HTR-8/SVneo (cell line): ENCODE measurements around the gene QSOX1.

ENCODE experiments used
- DNase-seq: peaks from one replicate; pipeline ENCODE4 v3.0.0; 2011; ENCODE audit warnings: low spot score, mixed read lengths; ENCODE audit not compliant: insufficient read length
- FAIRE-seq: peaks from 2 replicates; lab custom pipeline; 2011; peaks lifted over from hg19 to GRCh38; lab: Jason Lieb, UNC

QSOX1 gene

GRCh38 chr1:180204231-180204630 lies 49.6 kb downstream of the QSOX1 start:
- DNase-seq (no peak), FAIRE-seq (no peak)

DNA sequence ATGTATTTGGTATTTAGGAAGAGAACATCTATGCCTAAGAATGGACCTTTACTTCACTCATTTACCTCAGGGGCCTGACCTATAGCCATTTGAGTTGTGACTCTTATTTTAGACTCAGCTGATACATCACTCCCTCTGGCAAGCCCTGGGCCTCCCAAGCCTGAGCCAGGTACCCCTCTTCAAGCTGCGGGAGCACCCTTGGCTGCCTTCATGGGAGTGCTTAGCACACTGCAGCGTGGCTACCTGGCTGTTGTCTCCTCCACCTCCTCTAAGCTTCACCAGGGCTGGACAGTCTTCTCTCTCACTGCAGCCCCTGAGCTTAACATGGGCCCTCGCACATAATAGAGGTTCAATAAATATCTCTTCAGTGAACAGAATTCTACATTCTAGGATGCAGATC lies 51.9 kb downstream of the QSOX1 start:
- FAIRE-seq (no peak), DNase-seq (no peak)

DNA sequence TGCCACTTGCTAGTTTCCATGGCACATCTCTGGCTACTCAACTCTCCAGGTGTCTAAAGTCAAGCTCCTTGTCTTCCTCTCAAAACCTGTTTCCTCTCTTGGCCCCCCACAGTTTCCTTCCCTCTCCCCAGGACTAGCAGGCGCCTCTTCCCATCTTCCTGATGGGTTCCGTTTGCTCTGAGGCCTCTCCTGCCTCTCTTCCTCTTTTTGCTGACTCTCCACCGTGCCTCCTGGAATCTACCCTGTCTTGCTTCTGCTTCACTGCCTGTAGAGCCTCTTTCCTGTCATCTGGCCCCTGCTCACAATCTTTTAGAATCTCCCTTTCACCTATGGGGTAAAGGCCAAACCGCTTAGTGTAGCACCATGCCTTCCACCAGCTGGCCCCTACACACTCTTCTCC lies 53.6 kb downstream of the QSOX1 start:
- no peak for FAIRE-seq
- no peak for DNase-seq

DNA sequence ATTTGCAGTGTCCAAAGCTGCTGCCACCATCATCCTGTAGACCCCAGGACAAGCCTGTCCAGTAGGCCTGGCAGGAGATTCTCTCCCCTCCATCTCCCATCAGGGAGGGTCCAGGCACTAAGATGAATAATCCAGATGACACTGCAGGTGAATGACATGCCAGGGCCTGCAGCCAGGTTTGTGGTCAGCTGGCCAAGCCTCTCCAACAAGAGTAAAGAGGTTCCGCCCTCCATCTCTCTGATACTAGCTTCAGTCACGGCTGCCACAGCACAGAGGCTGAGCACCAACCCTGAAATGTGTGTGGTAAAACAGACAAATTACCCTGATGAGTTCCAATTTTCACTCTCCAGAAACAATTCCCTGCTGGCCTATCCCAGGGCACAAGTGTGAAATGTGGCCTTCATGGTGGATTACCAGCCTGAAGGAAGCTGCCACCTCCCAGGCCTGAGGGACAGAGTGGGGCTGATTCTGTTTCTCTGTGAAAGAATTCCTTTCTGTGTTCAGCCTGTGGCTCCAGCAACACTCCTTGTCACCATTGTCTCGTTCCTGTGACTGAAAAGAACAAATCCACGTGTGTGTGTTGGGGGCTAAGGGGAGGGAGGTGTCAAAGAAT lies 55.4 kb downstream of the QSOX1 start:
- no peak for DNase-seq
- FAIRE-seq = peak; percentile 33

DNA sequence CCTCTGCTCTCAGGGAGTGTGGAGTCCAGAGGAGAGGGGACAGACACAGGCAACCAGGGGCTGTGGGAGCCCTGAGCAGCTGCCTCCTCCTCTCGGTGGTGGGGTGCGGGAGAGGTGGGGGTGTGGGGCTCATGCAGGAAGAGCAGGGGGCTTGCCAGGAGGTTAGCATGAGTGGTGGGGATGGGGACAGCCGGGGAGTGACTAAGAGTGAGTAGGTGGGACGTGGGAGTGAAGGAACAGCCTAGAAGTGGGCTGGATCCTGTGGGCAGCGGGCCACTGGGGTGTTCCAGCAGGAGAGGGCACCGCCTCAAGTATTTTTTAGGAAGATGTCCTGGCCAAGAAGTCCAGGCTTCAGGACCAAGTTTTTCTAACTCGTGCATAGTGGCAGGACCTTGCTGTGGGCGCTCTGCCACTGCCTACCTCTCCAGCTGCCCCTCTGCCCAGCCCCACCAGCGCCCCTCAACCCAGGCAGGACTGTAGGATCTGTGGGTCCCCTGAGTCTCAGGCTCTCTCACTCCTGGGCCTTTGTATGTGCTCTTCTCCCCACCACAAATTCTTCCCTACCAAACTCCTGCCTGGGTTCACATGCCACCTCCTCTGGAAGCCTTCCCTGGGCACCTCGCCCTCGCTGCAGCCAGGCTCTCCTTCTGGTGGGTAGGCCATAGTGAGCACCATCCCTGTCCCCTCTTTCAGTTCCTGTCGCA lies 56.6 kb downstream of the QSOX1 start:
- FAIRE-seq (no peak), DNase-seq (no peak)

- FAIRE-seq = no peak
- no peak for DNase-seq
These were observed 57.2 kb downstream of the QSOX1 start for GRCh38 chr1:180211860-180212229.

DNA sequence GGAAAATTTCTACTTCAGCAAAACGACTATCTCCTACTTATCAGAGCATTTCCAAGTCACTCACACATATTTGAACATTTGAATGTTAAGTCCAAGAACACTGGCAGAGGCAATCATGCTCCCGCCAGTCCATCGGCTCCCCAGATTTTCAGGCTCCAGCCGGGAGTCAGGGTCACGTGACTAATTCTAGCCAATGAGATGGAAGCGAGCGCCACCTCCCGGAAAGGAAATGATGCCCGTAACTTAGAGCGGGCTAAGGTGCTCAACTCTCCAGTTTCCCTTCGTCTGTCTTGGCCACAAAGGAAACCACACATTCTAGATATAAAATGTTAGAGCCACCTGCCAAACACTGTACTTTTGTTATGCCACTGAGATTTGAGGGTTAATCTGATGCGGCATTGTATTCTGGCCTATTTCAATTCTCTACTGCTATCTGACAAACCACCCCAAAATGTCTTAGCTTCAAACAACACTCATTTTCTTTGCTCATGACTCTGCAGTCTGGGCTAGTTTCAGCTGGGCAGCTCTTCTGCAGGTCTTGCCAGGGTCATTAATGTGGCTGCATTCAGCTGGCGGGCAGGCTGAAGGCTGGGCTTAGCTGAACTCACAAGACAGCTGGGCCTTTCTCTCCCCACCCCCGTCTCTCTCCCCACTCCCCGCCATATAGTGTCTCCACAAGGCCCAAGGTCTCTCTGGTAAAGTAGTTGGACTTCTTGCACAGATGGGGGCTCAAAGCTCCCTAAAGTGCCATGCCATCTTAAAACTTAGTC lies 58.9 kb downstream of the QSOX1 start:
- FAIRE-seq (no peak), DNase-seq (no peak)

DNA sequence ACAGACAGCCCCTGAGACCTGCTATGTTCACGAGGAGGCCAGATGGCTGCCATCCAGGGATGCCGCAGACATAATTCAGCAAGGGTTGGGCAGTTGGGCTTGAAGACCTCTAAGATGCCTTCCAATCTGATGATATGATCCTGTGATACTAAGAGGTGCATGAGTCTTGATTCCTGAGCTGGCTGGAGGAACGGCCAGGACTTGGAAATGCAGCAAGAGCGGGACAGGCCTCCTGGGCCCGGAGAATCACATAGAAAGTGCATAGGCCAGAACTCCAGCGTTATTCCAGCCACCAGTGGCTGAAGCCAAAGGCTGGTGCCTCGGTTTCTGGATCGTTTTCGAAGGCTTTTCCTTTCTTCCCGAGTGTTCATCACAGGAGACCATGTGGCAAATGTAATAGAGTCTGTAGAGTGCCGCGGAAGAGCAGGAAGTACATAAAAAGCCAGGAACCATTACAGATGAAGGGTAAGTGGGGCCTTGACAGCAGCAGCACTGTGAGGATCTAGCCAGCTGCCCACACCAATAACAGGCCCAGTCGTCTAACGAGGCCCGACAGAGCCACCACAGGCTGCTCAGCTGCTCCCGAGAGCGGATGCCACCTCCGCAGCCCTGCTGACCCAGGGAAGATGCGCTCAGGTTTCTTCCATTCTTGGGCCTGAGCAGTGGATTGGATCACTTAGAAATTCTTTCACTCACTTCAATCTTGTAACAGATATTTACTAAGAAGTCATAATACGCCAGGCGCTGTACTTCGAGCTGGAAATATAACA lies 61.4 kb downstream of the QSOX1 start:
- DNase-seq (no peak), FAIRE-seq (no peak)

DNA sequence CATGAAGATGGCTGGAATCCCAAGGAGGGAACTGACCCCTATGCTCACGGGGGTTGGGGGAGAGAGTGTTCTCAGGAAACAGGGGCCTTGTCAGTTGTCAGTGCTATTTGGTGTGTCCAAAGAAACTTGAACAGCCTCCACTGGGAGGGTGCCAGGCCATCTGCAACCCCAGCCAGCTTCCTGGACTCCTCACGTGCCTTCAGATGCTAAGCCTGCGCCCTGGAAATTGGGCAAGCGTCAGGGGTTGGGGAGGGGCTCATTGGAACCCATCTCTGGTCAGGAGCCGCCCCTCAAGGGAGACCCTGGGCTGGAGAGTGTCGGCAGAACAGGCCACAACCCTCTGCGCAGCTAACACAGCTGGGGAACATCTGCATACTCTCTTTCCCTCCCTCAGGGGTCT lies 62.3 kb downstream of the QSOX1 start:
- DNase-seq (no peak), FAIRE-seq (no peak)

DNA sequence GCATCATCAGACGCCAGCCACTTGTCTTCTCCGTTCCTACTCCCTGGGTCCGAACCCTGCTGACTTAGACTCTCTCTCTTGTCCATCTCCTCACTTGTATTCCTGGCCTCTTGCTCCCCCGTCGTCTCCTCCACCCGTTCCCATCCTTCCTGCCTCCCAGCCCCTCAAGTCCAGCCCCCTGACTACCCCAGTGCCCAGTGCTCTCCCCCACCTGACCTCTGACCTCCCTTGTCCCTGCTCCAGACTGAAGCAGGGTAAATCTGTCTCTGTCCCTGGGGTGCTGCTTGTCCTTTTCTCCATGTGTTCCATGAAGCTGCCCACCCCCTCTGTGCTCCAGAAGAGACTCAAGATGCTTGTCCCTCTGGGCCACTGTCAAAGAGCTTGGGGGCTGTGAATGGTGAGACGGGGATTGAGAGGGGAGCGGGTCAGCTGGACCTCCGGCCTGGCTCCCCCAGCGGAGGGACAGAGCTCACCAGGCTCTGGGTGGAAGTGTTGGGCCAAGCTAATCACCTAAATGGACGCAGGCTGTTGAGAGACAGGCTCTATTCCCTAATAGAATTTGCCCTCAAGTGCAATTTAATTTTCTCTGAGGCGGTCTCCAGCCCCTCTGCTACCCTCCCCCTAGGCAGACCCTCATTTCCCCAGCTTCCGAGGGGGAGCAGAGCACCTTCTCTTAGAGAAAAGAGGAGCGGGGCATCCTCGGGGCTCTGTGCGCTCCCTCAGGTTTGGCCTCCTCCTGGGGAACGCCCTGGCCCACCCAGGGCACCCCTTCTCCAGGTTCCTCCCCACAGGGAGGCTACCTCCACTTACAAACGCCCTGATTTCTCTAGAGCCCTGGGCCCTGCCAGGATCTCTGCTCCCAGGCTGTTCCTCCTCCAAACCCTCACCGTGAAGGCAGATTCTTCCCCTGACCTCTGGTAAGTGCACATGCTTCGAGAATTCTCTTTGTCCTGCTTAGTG lies 64.4 kb downstream of the QSOX1 start:
- DNase-seq (no peak), FAIRE-seq (no peak)

- FAIRE-seq = no peak
These were observed 65.1 kb downstream of the QSOX1 start for GRCh38 chr1:180219776-180220175.

DNA sequence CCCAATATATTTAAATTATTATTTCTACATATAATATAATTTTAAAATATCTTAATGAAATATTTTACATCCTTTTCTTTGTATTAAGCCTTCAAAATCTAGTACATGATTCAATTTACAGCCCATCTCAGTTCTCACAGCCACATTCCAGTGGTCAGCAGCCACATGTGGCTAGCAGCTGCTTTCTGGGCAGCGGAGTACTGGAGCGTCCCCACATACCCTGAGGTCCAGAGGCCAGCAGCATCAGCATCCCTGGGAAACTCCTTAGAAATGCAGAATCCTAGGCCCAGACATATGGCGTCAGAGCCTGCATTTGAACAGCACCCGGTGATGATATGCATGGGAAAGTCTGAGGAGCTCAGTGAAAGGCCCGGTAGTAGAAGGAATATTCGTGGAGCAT lies 66.8 kb downstream of the QSOX1 start:
- DNase-seq (no peak), FAIRE-seq (no peak)

More at GRCh38 chr1:180219776-180220175, 65.1 kb downstream of the QSOX1 start:
- no peak for DNase-seq

- no peak for FAIRE-seq
These were observed 70.2 kb downstream of the QSOX1 start for GRCh38 chr1:180224902-180225301.

DNA sequence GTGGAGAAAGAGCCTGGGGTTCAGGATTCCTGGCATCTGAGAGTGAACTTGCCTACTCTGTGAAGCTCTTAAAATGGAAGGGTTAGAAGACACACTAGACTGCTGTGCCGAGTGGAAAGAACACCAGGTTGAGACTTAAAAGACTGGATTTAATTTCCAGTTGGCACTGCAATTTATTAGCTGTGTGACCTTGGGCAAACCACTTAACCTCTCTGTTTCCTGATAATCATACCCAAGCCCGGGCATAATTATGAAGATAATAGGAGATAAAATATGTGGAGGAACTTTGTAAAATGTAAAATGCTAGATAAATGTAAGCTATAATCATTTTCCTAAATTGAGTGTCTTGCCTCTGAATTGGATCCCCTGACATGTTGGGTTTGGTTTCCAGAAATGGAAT lies 70.7 kb downstream of the QSOX1 start:
- no peak for DNase-seq
- no peak for FAIRE-seq

More at GRCh38 chr1:180224902-180225301, 70.2 kb downstream of the QSOX1 start:
- no peak for DNase-seq

GRCh38 chr1:180227861-180228647 lies 73.4 kb downstream of the QSOX1 start:
- DNase-seq = no peak
- FAIRE-seq = no peak

- DNase-seq (no peak), FAIRE-seq (no peak)
These were observed 74.2 kb downstream of the QSOX1 start for GRCh38 chr1:180228648-180229482.

GRCh38 chr1:180229483-180230415 lies 75.1 kb downstream of the QSOX1 start, which contains the start of gene LHX4:
TSS of gene LHX4 (plus strand) at chr1:180230264. CDS start at chr1:180230530, 266 bp downstream.
- FAIRE-seq (peak; percentile 60), DNase-seq (peak; percentile 62)
